ENCODE measurements around the gene FAM168B.

DNA sequence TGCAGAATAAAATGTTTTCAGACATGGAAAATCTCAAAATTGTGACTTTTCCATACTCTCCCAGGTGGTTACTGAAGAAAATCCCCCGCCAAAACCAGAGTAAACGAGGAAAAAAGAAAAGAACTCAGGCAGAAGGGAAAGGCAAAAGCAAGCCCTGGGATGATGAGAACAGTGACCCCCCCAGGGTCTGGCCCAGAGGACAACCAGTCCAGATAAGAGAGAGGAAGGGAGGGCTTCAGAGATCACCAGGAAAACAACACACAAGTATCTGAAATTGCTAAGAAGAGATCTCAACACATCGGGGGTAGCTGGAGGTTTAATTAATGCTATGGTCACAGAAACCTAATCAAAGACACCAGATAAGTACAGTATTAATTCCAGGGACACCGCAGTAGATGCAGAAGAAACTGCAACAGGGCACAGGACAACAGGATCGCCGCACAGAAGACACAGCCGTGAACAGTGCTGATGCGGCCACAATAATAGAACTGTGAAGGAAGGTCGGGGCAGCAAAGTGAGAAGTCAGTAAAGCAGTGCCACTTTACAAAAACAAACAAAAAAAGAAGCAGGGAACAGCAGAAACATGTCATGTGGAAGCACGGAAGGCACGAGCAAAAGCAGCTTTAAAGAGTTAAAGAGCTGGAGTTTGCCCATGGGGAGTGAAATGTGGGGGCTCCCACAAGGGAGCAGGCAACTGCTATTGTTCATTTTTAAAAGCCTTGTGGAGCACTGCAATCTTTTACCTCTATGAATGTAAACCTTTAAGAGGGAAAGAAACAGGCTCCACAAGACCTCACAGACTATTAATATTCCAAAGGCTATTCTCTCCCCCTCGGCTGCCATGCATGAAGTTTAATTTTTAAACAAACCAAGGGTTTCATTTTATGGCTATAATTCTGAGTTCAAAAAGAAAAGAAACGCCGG lies 28.4 kb downstream of the FAM168B start:
- TF ChIP-seq HOXA3 (CRISPR knock-in tag; IDR thresholded peaks at IDR 0.05) (no peak), NCOA5 (CRISPR knock-in tag; IDR thresholded peaks at IDR 0.05) (no peak), MTF1 (CRISPR knock-in tag; IDR thresholded peaks at IDR 0.05) (no peak), EP300 (IDR thresholded peaks at IDR 0.05; ENCODE audit: low read depth in 2 of 2, low read length in 2 of 2) (no peak), EP300 (CRISPR knock-in tag; IDR thresholded peaks at IDR 0.05; ENCODE audit: borderline replicate concordance) (no peak)
- TF ChIP-seq, protein P1, sequence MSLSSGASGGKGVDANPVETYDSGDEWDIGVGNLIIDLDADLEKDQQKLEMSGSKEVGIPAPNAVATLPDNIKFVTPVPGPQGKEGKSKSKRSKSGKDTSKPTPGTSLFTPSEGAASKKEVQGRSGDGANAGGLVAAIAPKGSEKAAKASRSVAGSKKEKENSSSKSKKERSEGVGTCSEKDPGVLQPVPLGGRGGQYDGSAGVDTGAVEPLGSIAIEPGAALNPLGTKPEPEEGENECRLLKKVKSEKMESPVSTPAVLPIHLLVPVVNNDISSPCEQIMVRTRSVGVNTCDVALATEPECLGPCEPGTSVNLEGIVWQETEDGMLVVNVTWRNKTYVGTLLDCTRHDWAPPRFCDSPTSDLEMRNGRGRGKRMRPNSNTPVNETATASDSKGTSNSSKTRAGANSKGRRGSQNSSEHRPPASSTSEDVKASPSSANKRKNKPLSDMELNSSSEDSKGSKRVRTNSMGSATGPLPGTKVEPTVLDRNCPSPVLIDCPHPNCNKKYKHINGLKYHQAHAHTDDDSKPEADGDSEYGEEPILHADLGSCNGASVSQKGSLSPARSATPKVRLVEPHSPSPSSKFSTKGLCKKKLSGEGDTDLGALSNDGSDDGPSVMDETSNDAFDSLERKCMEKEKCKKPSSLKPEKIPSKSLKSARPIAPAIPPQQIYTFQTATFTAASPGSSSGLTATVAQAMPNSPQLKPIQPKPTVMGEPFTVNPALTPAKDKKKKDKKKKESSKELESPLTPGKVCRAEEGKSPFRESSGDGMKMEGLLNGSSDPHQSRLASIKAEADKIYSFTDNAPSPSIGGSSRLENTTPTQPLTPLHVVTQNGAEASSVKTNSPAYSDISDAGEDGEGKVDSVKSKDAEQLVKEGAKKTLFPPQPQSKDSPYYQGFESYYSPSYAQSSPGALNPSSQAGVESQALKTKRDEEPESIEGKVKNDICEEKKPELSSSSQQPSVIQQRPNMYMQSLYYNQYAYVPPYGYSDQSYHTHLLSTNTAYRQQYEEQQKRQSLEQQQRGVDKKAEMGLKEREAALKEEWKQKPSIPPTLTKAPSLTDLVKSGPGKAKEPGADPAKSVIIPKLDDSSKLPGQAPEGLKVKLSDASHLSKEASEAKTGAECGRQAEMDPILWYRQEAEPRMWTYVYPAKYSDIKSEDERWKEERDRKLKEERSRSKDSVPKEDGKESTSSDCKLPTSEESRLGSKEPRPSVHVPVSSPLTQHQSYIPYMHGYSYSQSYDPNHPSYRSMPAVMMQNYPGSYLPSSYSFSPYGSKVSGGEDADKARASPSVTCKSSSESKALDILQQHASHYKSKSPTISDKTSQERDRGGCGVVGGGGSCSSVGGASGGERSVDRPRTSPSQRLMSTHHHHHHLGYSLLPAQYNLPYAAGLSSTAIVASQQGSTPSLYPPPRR (CRISPR knock-in tag; IDR thresholded peaks at IDR 0.05; ENCODE audit: borderline replicate concordance), result no peak

All from HepG2 (cell line).